B cell (primary cell): Measurements from ENCODE around the gene AUNIP. TPM values are rescaled to one million over a fixed set of nuclear protein-coding genes. Genes with fewer than 3 reads are reported as not detected.

Source experiments
- ATAC-seq: fragments of 200-7000 bp; cut with Tn5 transposase; one replicate; pipeline ENCODE4 v1.10.0; 2021; ENCODE audit warnings: low read depth, mild to moderate bottlenecking, moderate number of reproducible peaks, moderate library complexity
- CTCF ChIA-PET: fragments of 350-600 bp; sonication (Branson Sonifier 250); formaldehyde crosslinking; loops from one replicate; lab custom pipeline; 2021; ENCODE audit warnings: antibody characterized with exemption, inconsistent platforms; lab: Charles Lee
- POLR2A ChIA-PET: fragments of 350-600 bp; sonication (Branson Sonifier 250); formaldehyde crosslinking; loops from one replicate; lab custom pipeline; 2021; ENCODE audit warnings: antibody characterized with exemption; lab: Charles Lee
- DNase-seq: peaks from one replicate; pipeline ENCODE4 v3.0.0; 2013
- H2AFZ ChIP-seq: 2 replicates; pipeline ENCODE4 v1.6.1; 2012; ENCODE audit warnings: mild to moderate bottlenecking, low read depth, low read length; ENCODE audit not compliant: insufficient read depth, poor library complexity, severe bottlenecking
- H3K27ac ChIP-seq, 2 donors: 1 replicate in 1 of 2; 2 replicates in 1 of 2; pipeline ENCODE4 v1.5.1; 2012 to 2013; ENCODE audit warnings: low read length in 2 of 2, mild to moderate bottlenecking in 2 of 2, moderate library complexity in 1 of 2
- H3K27me3 ChIP-seq, 4 experiments: fragments of 200-600 bp in 1 of 4; sonication (generic) in 1 of 4; replicated peaks in 1 of 4; 1 replicate in 2 of 4; 2 replicates in 2 of 4; pipeline versions ENCODE4 v1.6.1 to v1.7.0; 2013 to 2016; ENCODE audit warnings: low read length in 3 of 4, mild to moderate bottlenecking in 2 of 4, mixed read lengths in 1 of 4, moderate library complexity in 1 of 4; ENCODE audit not compliant: insufficient read depth in 4 of 4, control insufficient read depth in 3 of 4; ENCODE audit errors: control extremely low read depth in 1 of 4
- H3K36me3 ChIP-seq, 2 experiments: replicated peaks in 1 of 2; 1 replicate in 1 of 2; 2 replicates in 1 of 2; pipeline versions ENCODE4 v1.6.1 to v1.7.1; 2013; ENCODE audit warnings: low read length in 1 of 2; ENCODE audit not compliant: insufficient read depth in 2 of 2, control insufficient read depth in 1 of 2; ENCODE audit errors: control extremely low read depth in 1 of 2, extremely low read depth in 1 of 2
- H3K4me1 ChIP-seq, 2 donors: fragments of 200-600 bp in 1 of 2; sonication (generic) in 1 of 2; 1 replicate in 1 of 2; 2 replicates in 1 of 2; pipeline versions ENCODE4 v1.5.1 to v1.6.1; 2013 to 2017; ENCODE audit warnings: low read length in 2 of 2; ENCODE audit not compliant: control insufficient read depth in 2 of 2, insufficient read depth in 2 of 2
- H3K4me2 ChIP-seq: replicated peaks from 2 replicates; pipeline ENCODE3; 2012; ENCODE audit warnings: mild to moderate bottlenecking, low read depth, low read length; ENCODE audit not compliant: poor library complexity, severe bottlenecking
- H3K4me3 ChIP-seq, 5 experiments: fragments of 200-600 bp in 1 of 5; sonication (generic) in 1 of 5; 1 replicate in 3 of 5; 2 replicates in 2 of 5; pipeline versions ENCODE4 v1.5.1 to v1.7.0; 2011 to 2016; ENCODE audit warnings: low read length in 4 of 5, mild to moderate bottlenecking in 4 of 5, low read depth in 2 of 5, control low read depth in 1 of 5, moderate library complexity in 1 of 5; ENCODE audit not compliant: insufficient read depth in 1 of 5; ENCODE audit errors: control extremely low read depth in 1 of 5, extremely low read depth in 1 of 5
- H3K79me2 ChIP-seq: fragments of 200-600 bp; sonication (generic); one replicate; pipeline ENCODE4 v1.6.0; 2016; ENCODE audit warnings: low read length; ENCODE audit not compliant: control insufficient read depth, insufficient read depth
- H3K9ac ChIP-seq: fragments of 200-600 bp; sonication (generic); 2 replicates; pipeline ENCODE4 v1.6.1; 2017; ENCODE audit warnings: mild to moderate bottlenecking, low read length, moderate library complexity
- H3K9me3 ChIP-seq, 3 donors: one replicate each; pipeline versions ENCODE4 v1.6.1 to v1.7.1; 2013; ENCODE audit warnings: low read length in 2 of 3; ENCODE audit not compliant: control insufficient read depth in 2 of 3, insufficient read depth in 1 of 3; ENCODE audit errors: control extremely low read depth in 1 of 3
- H4K20me1 ChIP-seq: 2 replicates; pipeline ENCODE4 v1.6.0; 2012; ENCODE audit warnings: mild to moderate bottlenecking, low read length; ENCODE audit not compliant: insufficient read depth, control insufficient read depth, poor library complexity, severe bottlenecking
- H3K27ac Mint-ChIP-seq: one replicate; pipeline ENCODE4 v1.8.0; 2021; ENCODE audit warnings: mixed read lengths
- H3K27me3 Mint-ChIP-seq: one replicate; pipeline ENCODE4 v1.8.0; 2021; ENCODE audit warnings: mixed read lengths
- H3K4me1 Mint-ChIP-seq: one replicate; pipeline ENCODE4 v1.8.0; 2021; ENCODE audit warnings: mixed read lengths
- H3K4me3 Mint-ChIP-seq: one replicate; pipeline ENCODE4 v1.8.0; 2021; ENCODE audit warnings: mixed read lengths
- H3K9me3 Mint-ChIP-seq: one replicate; pipeline ENCODE4 v1.8.0; 2022; ENCODE audit warnings: mixed read lengths; ENCODE audit not compliant: insufficient read depth
- EZH2 ChIP-seq: IDR thresholded peaks from 2 replicates; pipeline ENCODE4 v1.6.1; 2012; ENCODE audit warnings: borderline replicate concordance, low read depth, mild to moderate bottlenecking, moderate library complexity, low read length; ENCODE audit not compliant: insufficient read depth, poor library complexity, severe bottlenecking
- WGBS: methylation state at CpG from one replicate; pipeline ENCODE4 v1.1.5; 2013; ENCODE audit warnings: missing lambda C conversion rate; ENCODE audit not compliant: insufficient coverage; 5-methylcytosine and 5-hydroxymethylcytosine counted together
- intact Hi-C: fragments of 100-400 bp; cut with micrococcal nuclease; formaldehyde crosslinking; loops from one replicate; pipeline ENCODE4 v1.10.0; 2022
- polyA plus RNA-seq: library from polyadenylated mRNA; depleted of rRNA; stranded (reverse); fragments of >200 nt; gene quantifications from 2 replicates; pipeline ENCODE4 v1.2.3, GENCODE V29; 2012
- total RNA-seq, 2 donors: library from RNA; stranded (reverse); fragments of 120-200 nt in 1 of 2; gene quantifications; 1 replicate in 1 of 2; 2 replicates in 1 of 2; pipeline versions ENCODE4 v1.2.3 to v1.2.4, GENCODE V29; 2013 to 2022
- TF ChIP-seq, protein P1 (sequence below): fragments of 200-600 bp; IDR thresholded peaks from one replicate; pipeline ENCODE4 v1.8.0; 2022; ENCODE audit warnings: antibody characterized with exemption, mild to moderate bottlenecking

AUNIP gene
- total and polyA plus RNA-seq, 2 donors (not counting 1 experiment from before 2014, with no cell fraction given), result 0.27 TPM; not detected in 1

DNA sequence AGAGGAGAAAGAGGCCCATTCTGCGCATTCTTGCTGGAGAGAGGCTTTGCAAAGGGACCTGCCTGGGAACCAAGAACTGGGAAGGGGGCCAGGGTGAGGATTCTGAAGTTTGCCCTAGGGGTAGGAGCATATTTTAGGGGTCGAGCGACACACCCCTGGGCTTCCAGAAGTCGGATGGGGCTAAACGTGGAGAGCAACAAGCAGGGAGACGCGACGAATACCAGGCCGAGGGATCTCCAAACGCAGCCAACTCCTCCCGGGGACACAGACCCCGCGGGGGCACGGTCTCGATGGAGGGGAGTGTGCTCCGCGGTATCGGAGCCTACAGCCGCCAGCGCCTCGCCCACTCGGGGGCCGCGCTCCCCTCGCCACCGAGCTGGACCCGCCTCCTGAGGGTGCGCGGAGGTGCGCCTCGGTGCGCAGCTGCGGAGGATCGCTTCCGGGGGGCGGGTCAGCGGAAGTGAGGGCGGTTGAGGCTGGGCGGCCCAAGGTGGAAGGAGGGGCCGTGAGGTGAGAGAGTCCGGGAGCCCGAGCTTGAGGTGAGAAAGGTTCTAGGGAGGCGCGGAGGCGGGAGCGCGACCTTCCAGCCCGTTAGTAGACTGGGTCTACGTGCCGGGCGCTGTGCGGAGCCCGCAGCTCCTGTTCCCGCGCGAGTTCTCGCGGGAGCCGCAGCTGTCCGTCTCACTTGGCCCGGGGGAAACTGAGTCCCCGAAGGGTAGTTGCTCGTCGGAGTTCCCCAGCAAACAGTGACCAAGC is 39.6 kb downstream of the AUNIP start, which contains the start of gene MTFR1L:
Gene MTFR1L (plus strand): TSS at position 464 of the 756 bp plus-strand sequence. CDS start 3,151 bp downstream, outside the sequence.
- Histone ChIP-seq H3K4me1 (peaks cover 18 to 24% of the 10 kb centered on the region in 2 donors), H3K27me3 (no peaks in the 10 kb centered on the region), H3K4me2 (peak within 1 kb of the TSS; percentile 94), H3K9ac (peak within 1 kb of the TSS; percentile 83), H2AFZ (peak within 1 kb of the TSS; percentile 89), H3K9me3 (no peaks in the 10 kb centered on the region), H4K20me1 (peaks cover 22% of the 10 kb centered on the region), H3K79me2 (peaks cover 40% of the 10 kb centered on the region), H3K36me3 (peaks cover 0 to 3% of the 10 kb centered on the region in 2 experiments), H3K4me3 (peak within 1 kb of the TSS; percentile 66 to 99 (median 84)), H3K27ac (peak within 1 kb of the TSS; percentile 76 to 84)
- H3K4me3 Mint-ChIP-seq, result peak within 1 kb of the TSS; percentile 95
- WGBS, result 1% methylated on average over 56 of the region's 64 CpGs
- peak; percentile 93 for ATAC-seq
- H3K4me1 Mint-ChIP-seq, result peaks cover 29% of the 10 kb centered on the region
- DNase-seq, result peak; percentile 94
- TF ChIP-seq, protein P1, sequence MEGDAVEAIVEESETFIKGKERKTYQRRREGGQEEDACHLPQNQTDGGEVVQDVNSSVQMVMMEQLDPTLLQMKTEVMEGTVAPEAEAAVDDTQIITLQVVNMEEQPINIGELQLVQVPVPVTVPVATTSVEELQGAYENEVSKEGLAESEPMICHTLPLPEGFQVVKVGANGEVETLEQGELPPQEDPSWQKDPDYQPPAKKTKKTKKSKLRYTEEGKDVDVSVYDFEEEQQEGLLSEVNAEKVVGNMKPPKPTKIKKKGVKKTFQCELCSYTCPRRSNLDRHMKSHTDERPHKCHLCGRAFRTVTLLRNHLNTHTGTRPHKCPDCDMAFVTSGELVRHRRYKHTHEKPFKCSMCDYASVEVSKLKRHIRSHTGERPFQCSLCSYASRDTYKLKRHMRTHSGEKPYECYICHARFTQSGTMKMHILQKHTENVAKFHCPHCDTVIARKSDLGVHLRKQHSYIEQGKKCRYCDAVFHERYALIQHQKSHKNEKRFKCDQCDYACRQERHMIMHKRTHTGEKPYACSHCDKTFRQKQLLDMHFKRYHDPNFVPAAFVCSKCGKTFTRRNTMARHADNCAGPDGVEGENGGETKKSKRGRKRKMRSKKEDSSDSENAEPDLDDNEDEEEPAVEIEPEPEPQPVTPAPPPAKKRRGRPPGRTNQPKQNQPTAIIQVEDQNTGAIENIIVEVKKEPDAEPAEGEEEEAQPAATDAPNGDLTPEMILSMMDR, result no peak
- TF ChIP-seq EZH2, result no peak
- intact Hi-C loops, result loop anchor here (1.0 to 10.0 kb wide), 6 partner anchors 40 to 575 kb away; partner anchors contain the start of genes AUNIP, MACO1, MAN1C1 and PAFAH2
- ChIA-PET POLR2A (interaction anchor here (0.7 to 1.7 kb wide), 6 partner anchors 9 to 588 kb away, joined by 3 to 8 read pairs (median 4); partner anchors contain the start of genes PAQR7, RSRP1 and SYF2), CTCF (interaction anchor here (0.6 to 2.9 kb wide), 6 partner anchors 9 to 77 kb away, joined by 3 to 18 read pairs (median 5); no protein-coding TSS in a partner anchor)
- H3K27me3 Mint-ChIP-seq, result no peaks in the 10 kb centered on the region
- peak within 1 kb of the TSS; percentile 94 for H3K27ac Mint-ChIP-seq
- H3K9me3 Mint-ChIP-seq, result no peaks in the 10 kb centered on the region

- H3K36me3 ChIP-seq, result peaks cover 0 to under 1% of the 10 kb centered on the region in 2 experiments
- H3K9ac ChIP-seq, result no peak overlapping the region
- WGBS, result 100% methylated on average over 2 of the region's 6 CpGs
- Mint-ChIP-seq H3K27ac (peak overlapping the region; percentile 74), H3K4me3 (peak overlapping the region; percentile 95), H3K9me3 (no peaks in the 10 kb centered on the region), H3K4me1 (peaks cover 29% of the 10 kb centered on the region), H3K27me3 (no peaks in the 10 kb centered on the region)
- no peaks in the 10 kb centered on the region for H3K9me3 ChIP-seq
- H3K4me1 ChIP-seq, result peaks cover 18 to 24% of the 10 kb centered on the region in 2 donors
- intact Hi-C loops, result loop anchor here (10.0 kb wide), 1 partner anchor 574 kb away; the partner anchor contains the start of gene RSRP1
- no peak for ATAC-seq
- H3K27me3 ChIP-seq, result no peaks in the 10 kb centered on the region
- ChIA-PET POLR2A (no interaction called here), CTCF (interaction anchor here (2.6 kb wide), 1 partner anchor 17 kb away, joined by 6 read pairs; no protein-coding TSS in a partner anchor)
- no peak for TF ChIP-seq EZH2
- TF ChIP-seq, protein P1, result no peak
- H4K20me1 ChIP-seq, result peaks cover 21% of the 10 kb centered on the region
- H2AFZ ChIP-seq, result no peak overlapping the region
- H3K27ac ChIP-seq, result no peak overlapping the region
- no peak overlapping the region for H3K4me2 ChIP-seq
- H3K79me2 ChIP-seq, result peaks cover 29% of the 10 kb centered on the region
- no peak overlapping the region for H3K4me3 ChIP-seq
- no peak for DNase-seq
These were observed 40.7 kb downstream of the AUNIP start for GRCh38 chr1:25818569-25818968.
